A549 (cell line): ENCODE measurements around the gene OXNAD1. TPM values are rescaled to one million over a fixed set of nuclear protein-coding genes. Genes with fewer than 3 reads are reported as not detected.

ENCODE experiments used
- ATAC-seq, 2 experiments: fragments of 200-7000 bp in 1 of 2; fragments of >200 bp in 1 of 2; cut with Nextera tagmentation in 1 of 2; cut with Tn5 transposase in 1 of 2; 3 replicates each; pipeline versions ENCODE4 v1.8.0 to v1.9.1; 2018 to 2020; ENCODE audit warnings: mild to moderate bottlenecking in 1 of 2, moderate library complexity in 1 of 2
- CTCF ChIA-PET: fragments of 300-600 bp; sonication (Branson Sonifier 250); formaldehyde crosslinking; extraction: SDS; loops from one replicate; lab custom pipeline; 2021; ENCODE audit warnings: antibody characterized with exemption, inconsistent platforms; lab: Yijun Ruan, JAX
- POLR2A ChIA-PET: fragments of 350-600 bp; formaldehyde crosslinking; extraction: SDS; loops from one replicate; lab custom pipeline; 2021; ENCODE audit warnings: antibody characterized with exemption, inconsistent platforms; lab: Yijun Ruan, JAX
- DNase-seq, 2 experiments: peaks; one replicate each; pipeline versions ENCODE4 v3.0.0 to v3.0.0-alpha.2; 2011 to 2016; ENCODE audit warnings: low read depth in 1 of 2, low spot score in 1 of 2
- FAIRE-seq: peaks from 2 replicates; lab custom pipeline; 2011; peaks lifted over from hg19 to GRCh38; lab: Jason Lieb, UNC
- H3K27ac ChIP-seq, 2 experiments: fragments of >200 bp; sonication (Bioruptor Twin); formaldehyde crosslinking; 3 replicates each; pipeline ENCODE4 v1.5.1; 2016 to 2017
- H3K4me1 ChIP-seq: fragments of >200 bp; sonication (Bioruptor Twin); formaldehyde crosslinking; 3 replicates; pipeline ENCODE4 v1.6.1; 2016
- H3K4me2 ChIP-seq: fragments of >200 bp; sonication (Bioruptor Twin); formaldehyde crosslinking; 3 replicates; pipeline ENCODE4 v1.6.1; 2016
- H3K4me3 ChIP-seq: fragments of >200 bp; sonication (Bioruptor Twin); formaldehyde crosslinking; 3 replicates; pipeline ENCODE4 v1.5.1; 2016
- H3K9me3 ChIP-seq: fragments of >200 bp; sonication (Bioruptor Twin); formaldehyde crosslinking; 3 replicates; pipeline ENCODE4 v1.6.1; 2016
- CEBPB ChIP-seq, 2 experiments: fragments of >200 bp in 1 of 2; sonication (Bioruptor Twin) in 1 of 2; formaldehyde crosslinking in 1 of 2; IDR thresholded peaks; 2 replicates each; pipeline ENCODE4 v1.6.1; 2012 to 2016
- EHF ChIP-seq: fragments of 250-450 bp; sonication (Bioruptor Pico); IDR thresholded peaks from 2 replicates; pipeline ENCODE4 v1.5.0; 2020; ENCODE audit warnings: mild to moderate bottlenecking
- EHMT2 ChIP-seq: fragments of 200-600 bp; sonication (generic); IDR thresholded peaks from 2 replicates; pipeline ENCODE4 v1.6.1; 2016; ENCODE audit warnings: antibody characterized with exemption, low read depth, mild to moderate bottlenecking, moderate library complexity
- FOSL2 ChIP-seq, 2 experiments: fragments of 450-650 bp in 1 of 2; fragments of >200 bp in 1 of 2; sonication (Bioruptor Twin) in 1 of 2; formaldehyde crosslinking; IDR thresholded peaks; 2 replicates each; pipeline versions ENCODE4 v1.5.0 to v1.6.1; 2016 to 2020; ENCODE audit warnings: mild to moderate bottlenecking in 1 of 2, moderate library complexity in 1 of 2
- JUN ChIP-seq, 2 experiments: fragments of >200 bp; sonication (Bioruptor Twin); formaldehyde crosslinking; IDR thresholded peaks; 2 replicates in 1 of 2; 3 replicates in 1 of 2; pipeline ENCODE4 v1.6.1; 2016 to 2017
- MAFK ChIP-seq: fragments of 450-650 bp; IDR thresholded peaks from 2 replicates; pipeline ENCODE4 v1.6.1; 2014; ENCODE audit not compliant: partially characterized antibody
- NFE2L2 ChIP-seq: fragments of 150-350 bp; conservative IDR thresholded peaks from 2 replicates; pipeline ENCODE4 v1.6.1; 2014; ENCODE audit warnings: low read length
- RAD21 ChIP-seq, 2 experiments: fragments of >200 bp in 1 of 2; sonication (Bioruptor Twin) in 1 of 2; formaldehyde crosslinking in 1 of 2; IDR thresholded peaks in 1 of 2; conservative IDR thresholded peaks in 1 of 2; 2 replicates in 1 of 2; 3 replicates in 1 of 2; pipeline ENCODE4 v1.6.1; 2012 to 2018; ENCODE audit warnings: inconsistent platforms in 1 of 2
- RNF2 ChIP-seq: fragments of 200-600 bp; sonication (generic); IDR thresholded peaks from 2 replicates; pipeline ENCODE4 v1.6.1; 2016; ENCODE audit warnings: low read depth, mild to moderate bottlenecking, antibody characterized with exemption, moderate library complexity, borderline replicate concordance
- SMC3 ChIP-seq: fragments of >200 bp; sonication (Bioruptor Twin); formaldehyde crosslinking; IDR thresholded peaks from 3 replicates; pipeline ENCODE4 v1.6.1; 2018; ENCODE audit warnings: inconsistent platforms
- ZNF302 ChIP-seq: fragments of 250-450 bp; sonication (Bioruptor Pico); IDR thresholded peaks from 2 replicates; pipeline ENCODE4 v1.9.0; 2021; ENCODE audit warnings: inconsistent platforms, mild to moderate bottlenecking, moderate library complexity
- ZSCAN20 ChIP-seq: fragments of 250-450 bp; sonication (Bioruptor Pico); IDR thresholded peaks from 2 replicates; pipeline ENCODE4 v1.8.0; 2022; ENCODE audit warnings: mild to moderate bottlenecking, moderate library complexity
- WGBS: methylation state at CpG from one replicate; pipeline ENCODE4 v1.1.6; 2017; ENCODE audit errors: missing lambda C conversion rate; 5-methylcytosine and 5-hydroxymethylcytosine counted together
- polyA plus RNA-seq, 4 experiments: library from polyadenylated mRNA; depleted of rRNA in 3 of 4; stranded (reverse); fragments of >200 nt; fragmentation: RNase III in 1 of 4; extraction: RNeasy Plus Mini Kit Qiagen cat#74134 plus additional on column Dnase treatment in 1 of 4; gene quantifications; 2 replicates in 3 of 4; 3 replicates in 1 of 4; pipeline ENCODE4 v1.2.3, GENCODE V29; 2011 to 2017
- TF ChIP-seq, protein P1 (sequence below): fragments of >200 bp; sonication (Bioruptor Twin); formaldehyde crosslinking; IDR thresholded peaks from 3 replicates; pipeline ENCODE4 v1.6.1; 2016
- TF ChIP-seq, protein P2 (sequence below): fragments of >200 bp; sonication (Bioruptor Twin); formaldehyde crosslinking; IDR thresholded peaks from 3 replicates; pipeline ENCODE4 v1.5.1; 2016
- TF ChIP-seq, protein P3 (sequence below): fragments of 250-450 bp; sonication (Bioruptor Pico); IDR thresholded peaks from 2 replicates; pipeline ENCODE4 v1.5.0; 2021; ENCODE audit warnings: mild to moderate bottlenecking, moderate library complexity, borderline replicate concordance
- TF ChIP-seq, protein P4 (sequence below): IDR thresholded peaks from 2 replicates; pipeline ENCODE4 v1.6.1; 2012
- TF ChIP-seq, protein P5 (sequence below): IDR thresholded peaks from 2 replicates; pipeline ENCODE4 v1.6.1; 2012

OXNAD1 gene
- polyA plus RNA-seq, 2 of the 4 experiments (the other 2 are of a cell fraction): 8.8 to 25.9 TPM

DNA sequence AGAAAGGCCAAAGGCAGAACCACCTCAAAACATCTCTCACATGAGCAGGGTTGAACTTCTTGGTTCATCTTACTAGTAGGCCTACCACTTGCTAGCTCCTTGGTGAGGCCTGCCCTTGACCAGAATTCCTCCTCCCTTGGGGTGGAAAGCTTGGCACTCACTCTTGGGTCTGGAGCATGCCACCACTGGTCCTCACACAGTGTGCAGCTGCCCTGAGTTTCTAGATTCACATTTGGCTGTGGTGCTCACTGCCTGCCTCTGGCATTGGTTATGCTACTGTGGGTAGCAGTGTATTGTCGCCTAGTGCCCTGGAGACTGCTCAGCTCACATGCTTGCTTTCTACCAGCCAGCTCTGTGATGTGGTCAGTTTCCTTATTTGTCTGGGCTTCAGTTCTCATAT, 23.7 kb downstream of the OXNAD1 start (continued):
- no peak for TF ChIP-seq FOSL2 (IDR thresholded peaks at IDR 0.05)
- no peak for TF ChIP-seq FOSL2 (CRISPR knock-in tag; IDR thresholded peaks at IDR 0.05)
- no peak for TF ChIP-seq EHF
- TF ChIP-seq, all 56 proteins: peak for 0

DNA sequence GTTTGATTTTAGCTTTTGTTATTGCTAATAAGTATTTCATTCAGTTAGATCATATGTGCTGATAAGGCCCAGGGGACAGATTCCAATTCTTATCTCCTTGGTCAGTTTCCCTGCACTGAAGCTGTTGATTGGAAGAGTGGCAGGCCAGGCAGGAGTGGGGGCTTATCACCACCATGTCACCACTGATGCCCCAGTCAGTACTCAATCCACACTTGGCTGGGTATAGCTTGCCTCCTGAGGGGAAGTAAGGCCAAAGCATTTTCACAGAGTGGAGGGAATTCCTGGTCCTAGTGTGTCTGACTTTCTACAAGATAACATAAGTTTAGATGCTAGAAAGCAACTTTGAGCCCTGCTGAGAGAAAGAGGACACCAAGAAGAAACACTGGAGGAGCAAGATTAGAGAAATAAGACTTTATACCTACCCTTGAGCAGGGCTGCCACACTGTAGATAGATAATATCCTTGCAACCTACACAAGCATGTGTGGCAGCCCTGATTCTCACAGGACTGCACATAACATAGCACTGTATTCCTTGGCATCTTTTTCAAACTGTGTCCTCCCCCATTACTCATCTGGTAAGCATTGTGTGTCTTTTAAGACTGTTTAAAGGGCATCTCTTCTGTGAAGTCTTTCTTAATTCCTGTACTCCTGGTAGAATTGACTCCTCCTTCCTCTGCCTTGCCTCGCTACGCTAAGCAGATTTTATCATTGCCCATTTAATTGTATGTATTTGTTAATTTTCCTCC, 24.3 kb downstream of the OXNAD1 start:
- DNase-seq: no peak
- ChIA-PET CTCF (interaction anchor here (0.7 to 5.5 kb wide), 18 partner anchors 12 to 287 kb away, joined by 3 to 62 read pairs (median 6); no protein-coding TSS in a partner anchor), POLR2A (no interaction called here)
- H3K4me2 ChIP-seq: no peak overlapping the region
- FAIRE-seq: no peak
- H3K4me1 ChIP-seq: no peaks in the 10 kb centered on the region
- 98% methylated on average over 2 of the region's 2 CpGs for WGBS
- no peak for TF ChIP-seq ZNF302 (CRISPR knock-in tag)
- TF ChIP-seq, protein P1, sequence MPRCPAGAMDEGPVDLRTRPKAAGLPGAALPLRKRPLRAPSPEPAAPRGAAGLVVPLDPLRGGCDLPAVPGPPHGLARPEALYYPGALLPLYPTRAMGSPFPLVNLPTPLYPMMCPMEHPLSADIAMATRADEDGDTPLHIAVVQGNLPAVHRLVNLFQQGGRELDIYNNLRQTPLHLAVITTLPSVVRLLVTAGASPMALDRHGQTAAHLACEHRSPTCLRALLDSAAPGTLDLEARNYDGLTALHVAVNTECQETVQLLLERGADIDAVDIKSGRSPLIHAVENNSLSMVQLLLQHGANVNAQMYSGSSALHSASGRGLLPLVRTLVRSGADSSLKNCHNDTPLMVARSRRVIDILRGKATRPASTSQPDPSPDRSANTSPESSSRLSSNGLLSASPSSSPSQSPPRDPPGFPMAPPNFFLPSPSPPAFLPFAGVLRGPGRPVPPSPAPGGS: no peak
- no peak for TF ChIP-seq CEBPB (IDR thresholded peaks at IDR 0.05)
- TF ChIP-seq ZSCAN20 (CRISPR knock-in tag): no peak
- no peak overlapping the region for H3K4me3 ChIP-seq
- no peak for ATAC-seq
- H3K27ac ChIP-seq: no peak overlapping the region
- H3K9me3 ChIP-seq: peaks cover 8% of the 10 kb centered on the region; the same call in 1 of the 3 replicates

DNA sequence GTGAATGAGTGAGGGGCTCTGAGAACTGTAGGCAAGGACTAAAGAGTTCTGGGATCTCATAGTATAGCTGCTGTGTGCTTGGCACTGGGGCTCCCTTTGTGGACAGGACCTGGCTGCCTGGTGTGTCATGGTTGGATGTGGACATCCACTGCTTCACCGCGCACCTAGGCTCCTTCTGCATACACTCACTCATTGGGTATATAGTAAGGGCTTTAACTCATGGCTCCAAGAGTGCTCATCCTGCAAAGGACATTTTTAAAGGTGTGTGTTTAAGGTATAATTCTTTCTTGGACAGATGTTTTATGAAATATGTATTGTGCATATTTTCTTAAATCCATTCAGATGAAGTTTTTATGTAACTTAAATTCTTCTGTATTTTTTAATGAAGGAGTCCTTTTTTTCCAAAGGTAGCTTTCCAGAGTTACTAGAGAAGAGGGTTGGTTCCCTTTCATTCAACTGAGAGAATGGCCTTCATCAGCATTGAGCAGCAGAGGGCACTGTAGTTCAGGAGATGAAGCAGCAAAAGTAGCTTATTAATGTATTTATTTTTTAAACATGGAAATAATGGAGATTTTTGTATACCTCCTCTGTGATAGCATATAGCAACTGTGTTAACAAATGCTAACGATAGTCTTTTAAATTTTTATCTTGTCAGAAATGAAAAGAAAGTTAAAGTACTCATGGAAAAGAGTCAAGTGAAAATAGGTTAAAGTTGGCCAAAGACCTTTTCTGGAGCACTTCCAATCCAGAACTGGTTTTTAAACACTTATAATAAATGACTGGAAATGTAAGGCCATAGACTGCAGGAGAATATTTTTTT, 25.2 kb downstream of the OXNAD1 start:
- FAIRE-seq: peak; percentile 43
- POLR2A ChIA-PET: no interaction called here

More for the DNA sequence above, 25.2 kb downstream of the OXNAD1 start:
- peaks cover 8% of the 10 kb centered on the region; the same call in 1 of the 3 replicates for H3K9me3 ChIP-seq
- ATAC-seq (peak; percentile 68 to 80; a peak in 4 of 6 replicates), DNase-seq (peak; percentile 27 to 47)
- CTCF ChIA-PET: interaction anchor here (0.6 to 7.6 kb wide), 60 partner anchors 9 to 1528 kb away, joined by 3 to 78 read pairs (median 4); partner anchors contain the start of genes DPH3 and OXNAD1
- H3K4me1 ChIP-seq: no peaks in the 10 kb centered on the region
- TF ChIP-seq, protein P2, sequence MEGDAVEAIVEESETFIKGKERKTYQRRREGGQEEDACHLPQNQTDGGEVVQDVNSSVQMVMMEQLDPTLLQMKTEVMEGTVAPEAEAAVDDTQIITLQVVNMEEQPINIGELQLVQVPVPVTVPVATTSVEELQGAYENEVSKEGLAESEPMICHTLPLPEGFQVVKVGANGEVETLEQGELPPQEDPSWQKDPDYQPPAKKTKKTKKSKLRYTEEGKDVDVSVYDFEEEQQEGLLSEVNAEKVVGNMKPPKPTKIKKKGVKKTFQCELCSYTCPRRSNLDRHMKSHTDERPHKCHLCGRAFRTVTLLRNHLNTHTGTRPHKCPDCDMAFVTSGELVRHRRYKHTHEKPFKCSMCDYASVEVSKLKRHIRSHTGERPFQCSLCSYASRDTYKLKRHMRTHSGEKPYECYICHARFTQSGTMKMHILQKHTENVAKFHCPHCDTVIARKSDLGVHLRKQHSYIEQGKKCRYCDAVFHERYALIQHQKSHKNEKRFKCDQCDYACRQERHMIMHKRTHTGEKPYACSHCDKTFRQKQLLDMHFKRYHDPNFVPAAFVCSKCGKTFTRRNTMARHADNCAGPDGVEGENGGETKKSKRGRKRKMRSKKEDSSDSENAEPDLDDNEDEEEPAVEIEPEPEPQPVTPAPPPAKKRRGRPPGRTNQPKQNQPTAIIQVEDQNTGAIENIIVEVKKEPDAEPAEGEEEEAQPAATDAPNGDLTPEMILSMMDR: peak; percentile 94
- no peak for TF ChIP-seq JUN (IDR thresholded peaks at IDR 0.05)
- TF ChIP-seq, protein P3, sequence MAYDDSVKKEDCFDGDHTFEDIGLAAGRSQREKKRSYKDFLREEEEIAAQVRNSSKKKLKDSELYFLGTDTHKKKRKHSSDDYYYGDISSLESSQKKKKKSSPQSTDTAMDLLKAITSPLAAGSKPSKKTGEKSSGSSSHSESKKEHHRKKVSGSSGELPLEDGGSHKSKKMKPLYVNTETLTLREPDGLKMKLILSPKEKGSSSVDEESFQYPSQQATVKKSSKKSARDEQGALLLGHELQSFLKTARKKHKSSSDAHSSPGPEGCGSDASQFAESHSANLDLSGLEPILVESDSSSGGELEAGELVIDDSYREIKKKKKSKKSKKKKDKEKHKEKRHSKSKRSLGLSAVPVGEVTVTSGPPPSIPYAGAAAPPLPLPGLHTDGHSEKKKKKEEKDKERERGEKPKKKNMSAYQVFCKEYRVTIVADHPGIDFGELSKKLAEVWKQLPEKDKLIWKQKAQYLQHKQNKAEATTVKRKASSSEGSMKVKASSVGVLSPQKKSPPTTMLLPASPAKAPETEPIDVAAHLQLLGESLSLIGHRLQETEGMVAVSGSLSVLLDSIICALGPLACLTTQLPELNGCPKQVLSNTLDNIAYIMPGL (CRISPR knock-in tag): no peak
- peak; percentile 3 for TF ChIP-seq MAFK
- no peak for TF ChIP-seq EHMT2
- TF ChIP-seq, protein P4, sequence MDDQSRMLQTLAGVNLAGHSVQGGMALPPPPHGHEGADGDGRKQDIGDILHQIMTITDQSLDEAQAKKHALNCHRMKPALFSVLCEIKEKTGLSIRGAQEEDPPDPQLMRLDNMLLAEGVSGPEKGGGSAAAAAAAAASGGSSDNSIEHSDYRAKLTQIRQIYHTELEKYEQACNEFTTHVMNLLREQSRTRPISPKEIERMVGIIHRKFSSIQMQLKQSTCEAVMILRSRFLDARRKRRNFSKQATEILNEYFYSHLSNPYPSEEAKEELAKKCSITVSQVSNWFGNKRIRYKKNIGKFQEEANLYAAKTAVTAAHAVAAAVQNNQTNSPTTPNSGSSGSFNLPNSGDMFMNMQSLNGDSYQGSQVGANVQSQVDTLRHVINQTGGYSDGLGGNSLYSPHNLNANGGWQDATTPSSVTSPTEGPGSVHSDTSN: no peak
- peak; percentile 91 to 92 for TF ChIP-seq RAD21 (conservative IDR thresholded peaks at IDR 0.05 in 1 of 2, IDR thresholded peaks at IDR 0.05 in 1 of 2)
- TF ChIP-seq, protein P5, sequence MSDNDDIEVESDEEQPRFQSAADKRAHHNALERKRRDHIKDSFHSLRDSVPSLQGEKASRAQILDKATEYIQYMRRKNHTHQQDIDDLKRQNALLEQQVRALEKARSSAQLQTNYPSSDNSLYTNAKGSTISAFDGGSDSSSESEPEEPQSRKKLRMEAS: no peak
- no peak for TF ChIP-seq ZSCAN20 (CRISPR knock-in tag)
- TF ChIP-seq NFE2L2: no peak
- peak; percentile 93 for TF ChIP-seq SMC3
- no peak for TF ChIP-seq RNF2
- 20% methylated on average over 3 of the region's 3 CpGs for WGBS
- H3K4me3 ChIP-seq: no peak overlapping the region
- no peak overlapping the region for H3K4me2 ChIP-seq
- H3K27ac ChIP-seq: 0 out of 6 replicates have a peak overlapping the region, but pooled peaks of 1 of the 2 experiments have one; percentile 20
